ENCODE data around the gene OR2F2. TPM values are rescaled to one million over a fixed set of nuclear protein-coding genes. Genes with fewer than 3 reads are reported as not detected.

Gene OR2F2
- total RNA-seq, 1 donor from 2014 or later = not detected

DNA sequence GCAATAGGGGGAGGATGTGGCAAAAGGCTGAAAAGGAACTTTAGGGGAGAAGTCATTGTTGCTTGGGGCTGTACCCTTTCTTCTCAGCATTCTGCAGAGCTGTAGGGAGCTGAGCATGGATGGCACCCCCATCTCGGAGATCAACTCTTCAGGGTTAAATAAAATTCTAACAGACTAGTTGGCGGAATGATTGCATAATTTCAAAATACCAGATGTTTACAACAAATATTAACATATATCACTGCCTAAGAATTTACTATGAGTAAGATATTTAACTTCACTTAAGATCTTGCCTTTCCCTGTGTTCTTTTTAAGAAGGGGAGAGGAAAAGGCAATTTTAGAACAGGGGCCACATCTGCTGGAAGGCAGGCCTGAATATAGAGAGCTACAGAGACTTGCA lies 19.1 kb downstream of the OR2F2 start:
- Mint-ChIP-seq H3K9me3 (ENCODE audit: low read depth) (peaks cover 2% of the 10 kb centered on the region), H3K4me1 (ENCODE audit: low read depth) (peaks cover 31% of the 10 kb centered on the region), H3K4me3 (ENCODE audit: unreplicated experiment) (no peak overlapping the region), H3K27ac (ENCODE audit: unreplicated experiment) (peak overlapping the region; percentile 76), H3K27me3 (ENCODE audit: low read depth) (peaks cover 14% of the 10 kb centered on the region), H3K36me3 (ENCODE audit: low read depth) (no peaks in the 10 kb centered on the region)
- DNase-seq (ENCODE audit: low spot score) = no peak
- TF ChIP-seq, protein P1, sequence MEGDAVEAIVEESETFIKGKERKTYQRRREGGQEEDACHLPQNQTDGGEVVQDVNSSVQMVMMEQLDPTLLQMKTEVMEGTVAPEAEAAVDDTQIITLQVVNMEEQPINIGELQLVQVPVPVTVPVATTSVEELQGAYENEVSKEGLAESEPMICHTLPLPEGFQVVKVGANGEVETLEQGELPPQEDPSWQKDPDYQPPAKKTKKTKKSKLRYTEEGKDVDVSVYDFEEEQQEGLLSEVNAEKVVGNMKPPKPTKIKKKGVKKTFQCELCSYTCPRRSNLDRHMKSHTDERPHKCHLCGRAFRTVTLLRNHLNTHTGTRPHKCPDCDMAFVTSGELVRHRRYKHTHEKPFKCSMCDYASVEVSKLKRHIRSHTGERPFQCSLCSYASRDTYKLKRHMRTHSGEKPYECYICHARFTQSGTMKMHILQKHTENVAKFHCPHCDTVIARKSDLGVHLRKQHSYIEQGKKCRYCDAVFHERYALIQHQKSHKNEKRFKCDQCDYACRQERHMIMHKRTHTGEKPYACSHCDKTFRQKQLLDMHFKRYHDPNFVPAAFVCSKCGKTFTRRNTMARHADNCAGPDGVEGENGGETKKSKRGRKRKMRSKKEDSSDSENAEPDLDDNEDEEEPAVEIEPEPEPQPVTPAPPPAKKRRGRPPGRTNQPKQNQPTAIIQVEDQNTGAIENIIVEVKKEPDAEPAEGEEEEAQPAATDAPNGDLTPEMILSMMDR (IDR thresholded peaks at IDR 0.05) = no peak

DNA sequence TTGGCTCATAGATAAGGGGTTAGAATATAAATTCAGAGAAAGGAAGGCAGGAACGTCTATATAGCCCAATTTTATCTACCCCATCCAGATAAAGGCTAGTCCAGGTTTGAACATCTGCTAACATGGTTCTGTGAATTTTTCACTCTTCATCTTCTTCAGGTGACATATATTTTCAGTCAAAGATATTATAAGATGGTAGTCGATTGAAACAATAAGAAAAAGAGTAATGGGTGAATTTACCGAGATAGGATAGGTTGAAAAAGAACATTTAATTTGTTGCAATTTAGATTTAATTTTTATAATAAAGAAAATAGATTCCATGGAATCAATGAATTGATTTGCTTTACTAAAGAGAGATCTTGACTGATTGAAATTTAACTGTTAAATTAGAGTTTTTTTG lies 19.5 kb downstream of the OR2F2 start, which contains the start of gene OR2F1:
TSS of gene OR2F1 (plus strand) at position 301 of the 400 bp plus-strand sequence. CDS start 5,127 bp downstream, outside the sequence.
- Mint-ChIP-seq H3K4me3 (ENCODE audit: unreplicated experiment) (no peak within 1 kb of the TSS), H3K4me1 (ENCODE audit: low read depth) (peaks cover 28% of the 10 kb centered on the region), H3K27ac (ENCODE audit: unreplicated experiment) (peak within 1 kb of the TSS; percentile 76), H3K27me3 (ENCODE audit: low read depth) (peaks cover 14% of the 10 kb centered on the region), H3K36me3 (ENCODE audit: low read depth) (no peaks in the 10 kb centered on the region), H3K9me3 (ENCODE audit: low read depth) (peaks cover 2% of the 10 kb centered on the region)
- TF ChIP-seq, protein P1 (IDR thresholded peaks at IDR 0.05) = no peak
- no peak for DNase-seq (ENCODE audit: low spot score)

DNA sequence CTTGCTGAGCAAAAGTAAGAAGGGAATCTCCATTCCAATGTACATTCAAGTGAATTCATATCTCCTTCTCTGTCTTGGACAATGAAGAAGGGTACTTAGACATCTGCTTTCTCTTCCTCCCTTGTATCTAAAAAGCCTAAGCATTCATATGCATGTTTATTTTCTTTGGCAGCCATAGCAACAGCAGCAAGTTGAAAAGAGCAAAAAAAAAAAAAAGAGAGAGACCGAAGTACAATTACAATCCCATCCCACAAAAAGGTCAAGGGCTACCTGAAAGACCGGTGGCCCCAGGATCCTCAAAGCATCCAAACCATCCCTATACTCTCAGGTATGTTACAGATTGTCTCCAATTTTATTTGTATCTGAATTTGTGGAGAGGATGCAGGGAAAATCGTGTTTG lies 23.7 kb downstream of the OR2F2 start:
- peaks cover 15% of the 10 kb centered on the region for H3K4me1 Mint-ChIP-seq (ENCODE audit: low read depth)
- H3K9me3 Mint-ChIP-seq (ENCODE audit: low read depth) = no peaks in the 10 kb centered on the region
- no peak for DNase-seq (ENCODE audit: low spot score)
- H3K36me3 Mint-ChIP-seq (ENCODE audit: low read depth) = no peaks in the 10 kb centered on the region
- no peak overlapping the region for H3K27ac Mint-ChIP-seq (ENCODE audit: unreplicated experiment)
- no peak overlapping the region for H3K4me3 Mint-ChIP-seq (ENCODE audit: unreplicated experiment)
- peaks cover 17% of the 10 kb centered on the region for H3K27me3 Mint-ChIP-seq (ENCODE audit: low read depth)
- TF ChIP-seq, protein P1 (IDR thresholded peaks at IDR 0.05) = no peak

DNA sequence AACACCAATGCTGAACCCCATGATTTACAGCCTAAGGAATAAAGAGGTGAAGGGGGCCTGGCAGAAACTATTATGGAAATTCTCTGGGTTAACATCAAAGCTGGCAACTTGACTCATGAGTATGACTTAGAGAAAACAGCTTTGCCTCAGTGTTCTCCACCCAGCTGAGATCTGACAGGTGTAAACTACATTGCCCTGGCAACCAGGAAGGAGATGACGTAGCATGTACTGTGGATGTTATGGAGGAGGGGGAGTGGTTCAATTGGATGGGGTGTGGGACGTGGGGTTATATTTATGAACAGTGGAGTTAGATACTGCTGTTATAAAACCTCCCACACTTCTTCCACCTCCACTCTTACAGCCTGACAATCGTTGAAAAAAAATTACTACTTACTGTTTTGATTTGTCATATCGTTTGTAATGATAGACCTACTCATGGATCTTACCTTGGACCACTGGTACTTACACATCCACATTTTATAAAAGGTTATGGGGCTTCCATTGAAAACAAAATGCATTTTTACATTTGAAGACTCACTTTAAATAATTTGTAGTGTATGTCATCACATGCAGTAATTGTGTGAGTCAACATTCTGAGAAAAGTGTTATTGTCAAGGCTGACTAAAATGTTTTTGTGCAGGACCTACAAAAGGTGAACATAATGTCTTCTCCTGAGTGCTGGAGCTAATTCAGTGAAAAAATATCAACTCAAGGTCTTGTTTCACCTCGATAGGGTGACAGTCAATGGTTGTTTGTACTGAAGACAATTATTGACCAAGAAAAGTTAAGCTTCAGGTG lies 26.0 kb downstream of the OR2F2 start:
- peaks cover 17% of the 10 kb centered on the region for H3K27me3 Mint-ChIP-seq (ENCODE audit: low read depth)
- DNase-seq (ENCODE audit: low spot score) = no peak
- no peak overlapping the region for H3K4me3 Mint-ChIP-seq (ENCODE audit: unreplicated experiment)
- peaks cover 2% of the 10 kb centered on the region for H3K36me3 Mint-ChIP-seq (ENCODE audit: low read depth)
- H3K4me1 Mint-ChIP-seq (ENCODE audit: low read depth) = peaks cover 6% of the 10 kb centered on the region
- no peaks in the 10 kb centered on the region for H3K9me3 Mint-ChIP-seq (ENCODE audit: low read depth)
- no peak overlapping the region for H3K27ac Mint-ChIP-seq (ENCODE audit: unreplicated experiment)
- TF ChIP-seq, protein P1 (IDR thresholded peaks at IDR 0.05) = no peak

DNA sequence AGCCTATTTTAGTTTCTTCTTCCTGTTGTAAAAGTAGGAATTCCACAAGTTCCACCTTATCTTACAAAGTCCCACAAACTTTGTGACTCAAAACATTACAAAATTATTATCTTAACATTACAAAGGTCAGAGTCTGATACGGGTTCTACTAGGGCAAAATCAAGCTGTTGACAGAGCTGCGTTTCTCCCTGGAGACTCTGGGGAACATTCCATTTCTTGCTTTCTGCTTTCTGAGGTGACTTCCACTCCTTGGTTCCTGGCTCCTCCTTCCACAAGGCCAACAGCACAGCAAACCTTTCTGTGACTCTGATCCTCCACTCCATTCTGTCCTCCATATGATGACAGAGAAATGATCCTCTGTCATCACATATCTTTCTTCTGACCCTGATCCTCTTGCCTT lies 30.2 kb downstream of the OR2F2 start:
- H3K27ac Mint-ChIP-seq (ENCODE audit: unreplicated experiment) = peak overlapping the region; percentile 67
- peaks cover 2% of the 10 kb centered on the region for H3K36me3 Mint-ChIP-seq (ENCODE audit: low read depth)
- H3K4me1 Mint-ChIP-seq (ENCODE audit: low read depth) = peaks cover 5% of the 10 kb centered on the region
- TF ChIP-seq, protein P1 (IDR thresholded peaks at IDR 0.05) = no peak
- H3K27me3 Mint-ChIP-seq (ENCODE audit: low read depth) = peaks cover 2% of the 10 kb centered on the region
- H3K4me3 Mint-ChIP-seq (ENCODE audit: unreplicated experiment) = no peak overlapping the region
- H3K9me3 Mint-ChIP-seq (ENCODE audit: low read depth) = no peaks in the 10 kb centered on the region
- no peak for DNase-seq (ENCODE audit: low spot score)
